ENCODE data around the gene OR2G2.

The OR2G2 gene

DNA sequence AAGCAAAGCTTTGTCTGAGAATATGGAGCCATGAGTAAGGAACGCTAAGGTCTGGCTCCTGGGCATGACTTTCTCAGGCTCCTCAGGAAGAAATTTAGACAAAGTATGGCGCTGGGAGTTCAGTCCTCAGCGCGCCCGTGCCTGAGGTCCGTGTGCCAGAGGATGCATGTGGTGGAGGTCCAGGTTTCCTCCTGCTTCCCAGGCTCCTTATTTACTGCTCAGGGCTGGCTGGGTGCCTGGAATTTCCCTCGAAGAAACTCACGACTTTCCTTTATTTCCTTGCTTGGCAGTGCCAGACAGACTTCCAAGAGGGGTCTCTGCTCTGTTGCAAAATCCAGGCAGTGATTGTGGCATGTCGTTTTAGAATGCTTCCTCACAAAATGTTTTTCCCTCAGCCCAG, 26.0 kb upstream of the OR2G2 start:
- H3K27me3 ChIP-seq (ENCODE audit: low read depth, low read length): no peaks in the 10 kb centered on the region
- H3K4me3 ChIP-seq (ENCODE audit: low read depth in 1 of 2, low read length in 2 of 2): no peak overlapping the region
- no peaks in the 10 kb centered on the region for H3K9me3 ChIP-seq (ENCODE audit: control insufficient read depth in 1 of 2, low read length in 2 of 2)
- H3K4me1 ChIP-seq (ENCODE audit: control insufficient read depth in 1 of 2, insufficient read depth in 2 of 2, low read length in 2 of 2): no peaks in the 10 kb centered on the region
- no peaks in the 10 kb centered on the region for H3K36me3 ChIP-seq (ENCODE audit: control insufficient read depth in 1 of 2, insufficient read depth in 2 of 2, low read length in 2 of 2)
- H3K27ac ChIP-seq (ENCODE audit: low read length): no peak overlapping the region

DNA sequence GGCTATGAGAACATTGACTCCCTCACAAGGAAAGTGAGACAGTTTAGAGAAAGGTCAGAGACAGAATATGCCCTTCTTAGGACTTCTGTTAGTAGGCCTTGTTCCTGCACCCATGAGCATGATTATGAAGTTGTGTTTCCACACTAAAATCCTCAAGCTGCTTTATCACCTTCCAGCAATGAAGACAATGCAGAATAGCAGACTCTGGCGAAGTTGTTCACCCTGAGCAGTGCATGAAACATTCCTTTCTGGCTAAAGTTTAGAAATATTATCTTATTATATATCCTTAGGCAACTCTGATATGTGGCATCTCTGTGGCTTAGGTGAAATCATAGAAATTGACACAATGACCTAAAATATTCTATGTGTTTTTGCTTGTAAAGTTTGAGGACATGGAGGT, 13.9 kb upstream of the OR2G2 start:
- Histone ChIP-seq H3K36me3 (ENCODE audit: control insufficient read depth in 1 of 2, insufficient read depth in 2 of 2, low read length in 2 of 2) (no peaks in the 10 kb centered on the region), H3K27me3 (ENCODE audit: low read depth, low read length) (no peaks in the 10 kb centered on the region)

DNA sequence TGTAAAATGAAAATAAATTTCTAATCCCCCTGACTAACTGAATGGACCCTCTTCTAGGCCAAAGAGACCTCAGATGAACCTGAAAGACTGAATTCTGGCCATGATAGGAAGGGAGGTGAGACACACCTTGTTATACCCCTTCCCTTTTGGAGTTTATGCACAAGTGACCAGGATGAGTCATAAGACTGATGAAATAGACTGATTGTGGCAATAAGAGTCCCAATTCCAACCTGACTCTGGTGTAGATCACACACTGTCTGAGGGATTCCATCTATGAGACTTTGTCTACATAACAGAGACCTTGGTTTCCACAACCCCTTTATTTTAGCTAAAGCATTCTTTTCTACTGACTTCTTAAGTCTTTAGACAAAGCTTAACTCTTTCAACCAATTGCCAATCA, 13.5 kb upstream of the OR2G2 start:
- no peaks in the 10 kb centered on the region for H3K9me3 ChIP-seq (ENCODE audit: control insufficient read depth in 1 of 2, low read length in 2 of 2)
- H3K4me1 ChIP-seq (ENCODE audit: control insufficient read depth in 1 of 2, insufficient read depth in 2 of 2, low read length in 2 of 2): no peaks in the 10 kb centered on the region
- H3K4me3 ChIP-seq (ENCODE audit: low read depth in 1 of 2, low read length in 2 of 2): no peak overlapping the region
- H3K36me3 ChIP-seq (ENCODE audit: control insufficient read depth in 1 of 2, insufficient read depth in 2 of 2, low read length in 2 of 2): no peaks in the 10 kb centered on the region
- H3K27me3 ChIP-seq (ENCODE audit: low read depth, low read length): no peaks in the 10 kb centered on the region
- no peak overlapping the region for H3K27ac ChIP-seq (ENCODE audit: low read length)

More for the DNA sequence above, 13.9 kb upstream of the OR2G2 start:
- Histone ChIP-seq H3K4me3 (ENCODE audit: low read depth in 1 of 2, low read length in 2 of 2) (no peak overlapping the region), H3K9me3 (ENCODE audit: control insufficient read depth in 1 of 2, low read length in 2 of 2) (no peaks in the 10 kb centered on the region), H3K4me1 (ENCODE audit: control insufficient read depth in 1 of 2, insufficient read depth in 2 of 2, low read length in 2 of 2) (no peaks in the 10 kb centered on the region), H3K27ac (ENCODE audit: low read length) (no peak overlapping the region)

DNA sequence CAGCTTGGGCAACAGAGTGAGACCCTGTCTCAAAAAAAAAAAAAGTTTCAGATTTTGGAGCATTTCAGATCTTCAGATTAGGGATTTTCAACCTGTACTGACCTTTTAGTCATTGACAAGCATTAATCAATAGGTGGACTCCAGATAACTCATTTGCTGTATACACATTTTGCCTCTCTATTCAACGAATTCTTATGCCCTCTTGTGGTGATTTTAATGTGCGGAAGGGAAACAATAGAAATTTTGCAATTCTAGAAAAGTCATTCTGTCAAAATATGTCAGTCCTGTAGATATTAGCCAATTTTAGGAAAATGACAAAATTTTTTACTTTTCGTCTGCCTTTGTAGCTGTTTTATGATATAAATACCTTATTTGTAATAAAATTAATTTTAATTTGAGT, 11.6 kb upstream of the OR2G2 start:
- Histone ChIP-seq H3K4me1 (ENCODE audit: control insufficient read depth in 1 of 2, insufficient read depth in 2 of 2, low read length in 2 of 2) (no peaks in the 10 kb centered on the region), H3K9me3 (ENCODE audit: control insufficient read depth in 1 of 2, low read length in 2 of 2) (no peaks in the 10 kb centered on the region), H3K4me3 (ENCODE audit: low read depth in 1 of 2, low read length in 2 of 2) (no peak overlapping the region), H3K27ac (ENCODE audit: low read length) (no peak overlapping the region), H3K27me3 (ENCODE audit: low read depth, low read length) (no peaks in the 10 kb centered on the region), H3K36me3 (ENCODE audit: control insufficient read depth in 1 of 2, insufficient read depth in 2 of 2, low read length in 2 of 2) (no peaks in the 10 kb centered on the region)

DNA sequence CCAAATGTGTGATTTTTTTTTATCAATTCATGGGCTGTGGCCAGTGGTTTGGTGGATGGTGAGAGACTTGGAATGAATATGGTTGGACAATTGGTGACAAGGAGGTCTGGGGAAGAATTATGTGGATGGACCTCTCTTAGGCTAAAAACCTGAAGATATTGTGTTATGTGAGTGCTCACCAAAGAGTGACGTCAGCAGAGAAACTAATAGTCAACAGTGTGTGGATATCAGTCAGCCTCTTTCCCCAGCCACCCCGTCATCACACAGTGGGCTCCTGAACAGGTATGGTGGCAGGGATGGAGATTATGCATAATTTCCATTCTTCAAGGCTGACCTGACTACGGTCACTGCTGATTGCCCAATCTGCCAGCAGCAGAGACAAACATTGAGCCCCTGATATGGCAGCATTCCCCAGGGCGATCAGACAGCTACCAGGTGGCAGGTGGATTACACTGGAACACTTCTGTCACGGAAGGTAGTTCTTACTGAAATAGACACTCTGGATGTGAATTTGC, 9.2 kb upstream of the OR2G2 start:
- Histone ChIP-seq H3K9me3 (ENCODE audit: control insufficient read depth in 1 of 2, low read length in 2 of 2) (no peaks in the 10 kb centered on the region), H3K4me3 (ENCODE audit: low read depth in 1 of 2, low read length in 2 of 2) (no peak overlapping the region), H3K27ac (ENCODE audit: low read length) (no peak overlapping the region), H3K36me3 (ENCODE audit: control insufficient read depth in 1 of 2, insufficient read depth in 2 of 2, low read length in 2 of 2) (no peaks in the 10 kb centered on the region), H3K4me1 (ENCODE audit: control insufficient read depth in 1 of 2, insufficient read depth in 2 of 2, low read length in 2 of 2) (no peaks in the 10 kb centered on the region), H3K27me3 (ENCODE audit: low read depth, low read length) (no peaks in the 10 kb centered on the region)

DNA sequence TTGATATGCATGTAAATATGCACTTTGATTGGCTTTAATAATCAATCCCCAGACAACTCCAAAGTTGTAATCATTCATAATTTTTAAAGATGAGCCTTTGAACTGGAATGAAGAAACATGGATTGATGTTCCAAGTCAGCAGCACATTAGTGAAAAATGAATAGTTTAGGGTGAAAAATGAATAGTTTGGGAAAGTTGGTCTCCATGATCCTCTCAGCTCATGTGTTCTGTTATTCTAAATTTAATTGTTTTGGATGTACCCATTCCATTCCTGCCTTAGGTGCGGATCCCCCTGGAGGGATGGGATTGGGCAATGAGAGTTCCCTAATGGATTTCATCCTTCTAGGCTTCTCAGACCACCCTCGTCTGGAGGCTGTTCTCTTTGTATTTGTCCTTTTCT, 17.1 kb downstream of the OR2G2 start, which contains the start of gene OR2G3:
TSS of gene OR2G3 (plus strand) at position 301 of the 400 bp plus-strand sequence. CDS start at position 301, 0 bp downstream.
- no peaks in the 10 kb centered on the region for H3K36me3 ChIP-seq (ENCODE audit: control insufficient read depth in 1 of 2, insufficient read depth in 2 of 2, low read length in 2 of 2)
- no peaks in the 10 kb centered on the region for H3K4me1 ChIP-seq (ENCODE audit: control insufficient read depth in 1 of 2, insufficient read depth in 2 of 2, low read length in 2 of 2)
- no peaks in the 10 kb centered on the region for H3K9me3 ChIP-seq (ENCODE audit: control insufficient read depth in 1 of 2, low read length in 2 of 2)
- no peaks in the 10 kb centered on the region for H3K27me3 ChIP-seq (ENCODE audit: low read depth, low read length)
- H3K4me3 ChIP-seq (ENCODE audit: low read depth in 1 of 2, low read length in 2 of 2): no peak within 1 kb of the TSS
- no peak within 1 kb of the TSS for H3K27ac ChIP-seq (ENCODE audit: low read length)

DNA sequence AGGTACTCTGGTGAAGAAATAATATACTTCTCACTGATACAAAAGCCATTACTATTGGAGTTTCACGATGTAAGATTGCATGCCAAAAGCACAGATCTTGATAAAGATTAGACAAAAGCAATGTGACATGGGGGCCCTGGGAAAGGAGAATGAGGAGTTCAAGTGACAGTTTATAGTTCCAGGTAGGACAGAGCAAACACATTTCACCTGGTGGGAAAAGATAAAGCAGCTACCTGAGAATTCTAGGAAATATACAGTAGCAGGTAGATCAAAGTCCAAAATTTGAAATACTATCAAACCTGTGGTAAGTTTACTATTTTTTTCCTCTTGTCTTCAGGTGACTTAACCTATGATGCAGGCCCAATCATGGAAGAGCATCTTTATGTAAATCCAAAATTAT, 25.2 kb downstream of the OR2G2 start:
- Histone ChIP-seq H3K4me1 (ENCODE audit: control insufficient read depth in 1 of 2, insufficient read depth in 2 of 2, low read length in 2 of 2) (no peaks in the 10 kb centered on the region), H3K4me3 (ENCODE audit: low read depth in 1 of 2, low read length in 2 of 2) (no peak overlapping the region), H3K27ac (ENCODE audit: low read length) (no peak overlapping the region), H3K9me3 (ENCODE audit: control insufficient read depth in 1 of 2, low read length in 2 of 2) (peaks cover 0 to 2% of the 10 kb centered on the region in 2 donors), H3K27me3 (ENCODE audit: low read depth, low read length) (no peaks in the 10 kb centered on the region), H3K36me3 (ENCODE audit: control insufficient read depth in 1 of 2, insufficient read depth in 2 of 2, low read length in 2 of 2) (no peaks in the 10 kb centered on the region)

DNA sequence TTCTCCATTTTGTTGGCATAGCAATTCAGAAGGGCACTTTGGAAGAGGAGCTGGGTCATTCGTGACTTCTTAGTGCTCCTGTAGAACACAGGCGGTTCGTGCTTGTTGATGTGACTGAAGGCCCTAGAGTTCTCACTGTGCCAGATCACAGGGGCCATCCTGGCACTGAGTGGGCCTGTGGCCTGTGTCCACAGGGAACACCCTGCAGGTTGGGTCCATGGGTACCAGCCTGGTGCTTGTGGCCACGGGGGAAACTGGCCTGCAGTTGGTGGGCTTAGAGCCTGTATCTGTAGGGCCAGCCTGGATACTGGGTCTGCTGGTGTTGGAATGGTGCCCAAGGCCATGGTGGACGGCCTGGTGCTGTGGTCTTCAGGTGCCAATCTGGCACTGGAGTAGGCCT, 26.5 kb downstream of the OR2G2 start:
- H3K9me3 ChIP-seq (ENCODE audit: control insufficient read depth in 1 of 2, low read length in 2 of 2): peaks cover 0 to 2% of the 10 kb centered on the region in 2 donors
- no peaks in the 10 kb centered on the region for H3K36me3 ChIP-seq (ENCODE audit: control insufficient read depth in 1 of 2, insufficient read depth in 2 of 2, low read length in 2 of 2)
- no peak overlapping the region for H3K4me3 ChIP-seq (ENCODE audit: low read depth in 1 of 2, low read length in 2 of 2)
- H3K4me1 ChIP-seq (ENCODE audit: control insufficient read depth in 1 of 2, insufficient read depth in 2 of 2, low read length in 2 of 2): no peaks in the 10 kb centered on the region
- H3K27me3 ChIP-seq (ENCODE audit: low read depth, low read length): no peaks in the 10 kb centered on the region
- H3K27ac ChIP-seq (ENCODE audit: low read length): no peak overlapping the region

DNA sequence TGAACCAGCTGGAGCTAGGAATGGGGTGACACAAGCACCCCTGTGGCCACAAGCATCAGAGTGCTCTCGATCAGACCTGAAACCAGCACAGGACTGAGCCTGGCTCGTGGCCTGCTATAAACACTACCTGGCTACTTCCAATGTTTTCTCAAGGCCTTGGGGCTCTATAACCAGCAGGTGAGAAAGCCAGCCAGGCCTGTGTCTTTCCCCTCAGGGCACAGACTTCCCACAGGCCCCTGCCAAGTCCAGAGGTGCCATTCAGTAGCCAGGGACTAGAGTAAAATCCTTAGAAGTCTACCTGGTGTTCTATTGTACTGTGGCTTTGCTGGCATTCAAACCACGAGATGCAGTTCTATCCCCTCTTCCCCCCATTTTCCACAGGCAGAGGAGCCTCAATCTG, 39.8 kb downstream of the OR2G2 start:
- H3K4me1 ChIP-seq (ENCODE audit: control insufficient read depth in 1 of 2, insufficient read depth in 2 of 2, low read length in 2 of 2): no peaks in the 10 kb centered on the region
- no peak overlapping the region for H3K27ac ChIP-seq (ENCODE audit: low read length)
- no peak overlapping the region for H3K4me3 ChIP-seq (ENCODE audit: low read depth in 1 of 2, low read length in 2 of 2)
- no peaks in the 10 kb centered on the region for H3K27me3 ChIP-seq (ENCODE audit: low read depth, low read length)
- H3K36me3 ChIP-seq (ENCODE audit: control insufficient read depth in 1 of 2, insufficient read depth in 2 of 2, low read length in 2 of 2): no peaks in the 10 kb centered on the region
- no peaks in the 10 kb centered on the region for H3K9me3 ChIP-seq (ENCODE audit: control insufficient read depth in 1 of 2, low read length in 2 of 2)

DNA sequence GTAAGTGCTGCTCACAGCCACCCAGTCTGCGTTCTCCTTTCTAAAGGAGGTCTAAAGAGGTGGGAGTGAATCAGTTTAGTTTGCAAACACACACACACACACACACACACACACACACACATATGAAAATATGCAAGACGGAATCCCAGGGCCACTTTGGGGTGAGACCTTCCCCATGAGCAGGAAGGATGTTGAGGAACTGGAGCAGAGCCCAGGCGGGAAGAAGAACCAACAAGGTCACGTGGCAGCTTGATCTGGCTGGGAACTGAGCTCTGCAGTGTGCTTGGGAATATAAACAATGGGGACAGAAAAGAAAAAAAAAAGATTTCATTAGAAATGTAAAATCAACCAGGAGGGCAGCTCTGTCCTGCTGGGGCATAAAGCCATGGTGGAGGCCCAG, 49.9 kb downstream of the OR2G2 start:
- no peaks in the 10 kb centered on the region for H3K36me3 ChIP-seq (ENCODE audit: control insufficient read depth in 1 of 2, insufficient read depth in 2 of 2, low read length in 2 of 2)
- H3K27ac ChIP-seq (ENCODE audit: low read length): no peak overlapping the region
- H3K9me3 ChIP-seq (ENCODE audit: control insufficient read depth in 1 of 2, low read length in 2 of 2): no peaks in the 10 kb centered on the region
- H3K4me3 ChIP-seq (ENCODE audit: low read depth in 1 of 2, low read length in 2 of 2): no peak overlapping the region
- no peaks in the 10 kb centered on the region for H3K27me3 ChIP-seq (ENCODE audit: low read depth, low read length)
- H3K4me1 ChIP-seq (ENCODE audit: control insufficient read depth in 1 of 2, insufficient read depth in 2 of 2, low read length in 2 of 2): no peaks in the 10 kb centered on the region

DNA sequence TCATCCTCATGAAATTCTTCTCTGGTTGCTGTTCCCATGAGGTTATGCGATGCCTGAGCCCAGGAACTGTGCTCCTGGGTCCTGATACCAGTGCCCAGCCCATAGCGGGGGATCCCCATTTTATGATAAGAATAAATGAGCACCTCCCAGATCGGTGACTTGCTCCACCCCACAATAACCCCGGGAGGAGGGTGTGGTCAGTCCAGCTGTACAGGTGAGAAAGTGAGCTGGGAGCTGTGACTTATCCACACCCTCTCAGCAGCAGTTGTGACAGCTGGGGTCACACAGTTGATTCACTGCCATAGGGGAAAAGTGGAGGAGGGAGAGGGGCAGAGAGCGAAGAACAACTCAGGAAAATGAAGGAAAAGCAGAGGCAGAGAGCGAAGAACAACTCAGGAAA, 50.6 kb downstream of the OR2G2 start:
- H3K27me3 ChIP-seq (ENCODE audit: low read depth, low read length): no peaks in the 10 kb centered on the region
- H3K36me3 ChIP-seq (ENCODE audit: control insufficient read depth in 1 of 2, insufficient read depth in 2 of 2, low read length in 2 of 2): no peaks in the 10 kb centered on the region
- H3K27ac ChIP-seq (ENCODE audit: low read length): no peak overlapping the region
- no peak overlapping the region for H3K4me3 ChIP-seq (ENCODE audit: low read depth in 1 of 2, low read length in 2 of 2)
- H3K9me3 ChIP-seq (ENCODE audit: control insufficient read depth in 1 of 2, low read length in 2 of 2): no peaks in the 10 kb centered on the region
- no peaks in the 10 kb centered on the region for H3K4me1 ChIP-seq (ENCODE audit: control insufficient read depth in 1 of 2, insufficient read depth in 2 of 2, low read length in 2 of 2)
